ENCODE results near the gene HIP1R.
A peak's percentile ranks its signal among the peaks of the same experiment; 100 is the strongest.
"Not testable (repeated sequence)": the region's sequence is repeated elsewhere in the genome, so short reads cannot be mapped to it uniquely, and the experiment has no call there.

The HIP1R gene

GRCh38 chr12:122888232-122888752 lies 53.0 kb downstream of the HIP1R start:
- H2BK120ac ChIP-seq (ENCODE audit: low read depth, low read length): no peak overlapping the region
- H2AK5ac ChIP-seq (ENCODE audit: low read length, severe bottlenecking): peak overlapping the region; percentile 99
- H3K14ac ChIP-seq (ENCODE audit: low read length in 2 of 2): no peak overlapping the region
- H4K91ac ChIP-seq (ENCODE audit: low read length): no peak overlapping the region
- H2AFZ ChIP-seq (ENCODE audit: low read depth, low read length): no peak overlapping the region
- no peak overlapping the region for H3K4me2 ChIP-seq (ENCODE audit: low read length, poor library complexity, severe bottlenecking)
- WGBS: 60% methylated on average over 12 of the region's 12 CpGs
- H3K27ac ChIP-seq (ENCODE audit: low read length, poor library complexity, severe bottlenecking): peak overlapping the region; percentile 83
- H3K9me3 ChIP-seq (ENCODE audit: control insufficient read depth, low read length): no peaks in the 10 kb centered on the region
- H3K18ac ChIP-seq (ENCODE audit: low read depth in 1 of 2, low read length in 2 of 2): peak overlapping the region; percentile 34 to 78
- H2BK5ac ChIP-seq (ENCODE audit: low read depth, low read length, poor library complexity, severe bottlenecking): no peak overlapping the region
- peak overlapping the region; percentile 8 for H3K9ac ChIP-seq (ENCODE audit: low read length)
- peak overlapping the region; percentile 26 for H2BK15ac ChIP-seq (ENCODE audit: low read depth, poor library complexity, severe bottlenecking)
- H3K36me3 ChIP-seq (ENCODE audit: control insufficient read depth in 1 of 2, insufficient read depth in 2 of 2, low read depth in 1 of 2, low read length in 2 of 2): no peaks in the 10 kb centered on the region
- H3K79me1 ChIP-seq (replicated peaks; ENCODE audit: low read length, poor library complexity, severe bottlenecking): no peaks in the 10 kb centered on the region
- H4K8ac ChIP-seq (ENCODE audit: low read length): peak overlapping the region; percentile 10
- DNase-seq: peak; percentile 85
- H3K23ac ChIP-seq (ENCODE audit: low read length in 2 of 2): no peak overlapping the region
- peaks cover 26% of the 10 kb centered on the region for H3K4me1 ChIP-seq (ENCODE audit: control insufficient read depth, insufficient read depth, low read depth, low read length)
- no peaks in the 10 kb centered on the region for H3K27me3 ChIP-seq (ENCODE audit: control insufficient read depth in 1 of 2, insufficient read depth in 1 of 2, low read length in 2 of 2)
- peak overlapping the region; percentile 73 to 85 for H3K4ac ChIP-seq (ENCODE audit: low read depth in 1 of 2, low read length in 2 of 2)
- peak overlapping the region in 1 of 2 experiments; percentile 6 for H3K4me3 ChIP-seq (ENCODE audit: insufficient read depth in 1 of 2, low read depth in 1 of 2, low read length in 2 of 2)
- peak overlapping the region; percentile 20 to 78 for H2BK12ac ChIP-seq (ENCODE audit: low read length in 2 of 2)

DNA sequence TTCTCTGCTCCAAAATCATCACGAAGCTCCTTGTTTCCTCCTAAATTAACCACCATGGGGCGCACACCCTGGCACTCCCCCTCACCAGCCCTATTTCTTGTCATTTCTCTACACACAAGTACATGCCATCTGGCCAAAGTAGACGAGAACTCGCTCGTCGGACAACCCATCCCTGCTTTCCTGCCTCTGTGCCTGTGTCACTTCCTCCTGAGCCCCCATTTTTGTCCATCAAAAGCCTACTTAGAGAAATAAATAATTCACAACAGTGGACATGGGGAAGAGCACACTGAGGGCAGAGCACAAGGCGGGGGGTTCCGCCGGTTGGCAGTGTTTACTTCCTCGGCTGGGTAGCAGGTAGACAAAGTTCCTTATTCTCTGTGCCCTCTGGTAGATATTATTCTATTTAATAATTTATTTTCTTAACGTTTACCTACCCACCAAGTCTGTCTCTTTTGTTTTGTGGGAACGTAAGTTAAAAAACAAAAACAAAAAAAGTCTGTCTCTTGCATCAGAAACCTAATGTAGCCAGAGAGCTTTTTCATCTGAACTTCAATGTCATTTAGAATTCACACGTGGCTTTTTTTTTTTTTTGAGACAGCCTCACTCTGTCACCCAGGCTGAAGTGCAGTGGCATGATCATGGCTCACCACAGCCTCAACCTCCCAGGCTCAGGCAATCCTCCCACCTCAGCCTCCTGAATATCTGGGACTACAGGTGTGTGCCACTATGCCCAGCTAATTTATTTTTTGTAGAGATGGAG lies 54.7 kb downstream of the HIP1R start:
- Histone ChIP-seq H2BK15ac (ENCODE audit: low read depth, poor library complexity, severe bottlenecking) (no peak overlapping the region), H3K14ac (ENCODE audit: low read length in 2 of 2) (no peak overlapping the region), H3K23ac (ENCODE audit: low read length in 2 of 2) (no peak overlapping the region), H3K18ac (ENCODE audit: low read depth in 1 of 2, low read length in 2 of 2) (no peak overlapping the region), H3K27ac (ENCODE audit: low read length, poor library complexity, severe bottlenecking) (no peak overlapping the region), H2AFZ (ENCODE audit: low read depth, low read length) (no peak overlapping the region), H3K79me1 (replicated peaks; ENCODE audit: low read length, poor library complexity, severe bottlenecking) (no peaks in the 10 kb centered on the region), H3K9ac (ENCODE audit: low read length) (no peak overlapping the region), H3K4me2 (ENCODE audit: low read length, poor library complexity, severe bottlenecking) (no peak overlapping the region), H3K4ac (ENCODE audit: low read depth in 1 of 2, low read length in 2 of 2) (peak overlapping the region in 1 of 2 experiments; percentile 67), H4K91ac (ENCODE audit: low read length) (no peak overlapping the region), H2BK120ac (ENCODE audit: low read depth, low read length) (no peak overlapping the region), H3K9me3 (ENCODE audit: control insufficient read depth, low read length) (no peaks in the 10 kb centered on the region), H4K8ac (ENCODE audit: low read length) (no peak overlapping the region), H2AK5ac (ENCODE audit: low read length, severe bottlenecking) (peak overlapping the region; percentile 79), H3K4me1 (ENCODE audit: control insufficient read depth, insufficient read depth, low read depth, low read length) (peaks cover 35% of the 10 kb centered on the region), H2BK12ac (ENCODE audit: low read length in 2 of 2) (no peak overlapping the region), H3K27me3 (ENCODE audit: control insufficient read depth in 1 of 2, insufficient read depth in 1 of 2, low read length in 2 of 2) (no peaks in the 10 kb centered on the region), H3K4me3 (ENCODE audit: insufficient read depth in 1 of 2, low read depth in 1 of 2, low read length in 2 of 2) (no peak overlapping the region), H3K36me3 (ENCODE audit: control insufficient read depth in 1 of 2, insufficient read depth in 2 of 2, low read depth in 1 of 2, low read length in 2 of 2) (no peaks in the 10 kb centered on the region), H2BK5ac (ENCODE audit: low read depth, low read length, poor library complexity, severe bottlenecking) (no peak overlapping the region)
- DNase-seq: no peak
- 92% methylated on average over 9 of the region's 13 CpGs for WGBS

GRCh38 chr12:122891661-122892525 lies 56.6 kb downstream of the HIP1R start:
- Histone ChIP-seq H2AK5ac (ENCODE audit: low read length, severe bottlenecking) (no peak overlapping the region), H3K9ac (ENCODE audit: low read length) (peak overlapping the region; percentile 65), H3K4me2 (ENCODE audit: low read length, poor library complexity, severe bottlenecking) (peak overlapping the region; percentile 69), H3K9me3 (ENCODE audit: control insufficient read depth, low read length) (no peaks in the 10 kb centered on the region), H3K27ac (ENCODE audit: low read length, poor library complexity, severe bottlenecking) (peak overlapping the region; percentile 72), H3K23ac (ENCODE audit: low read length in 2 of 2) (no peak overlapping the region), H3K27me3 (ENCODE audit: control insufficient read depth in 1 of 2, insufficient read depth in 1 of 2, low read length in 2 of 2) (no peaks in the 10 kb centered on the region), H3K4me3 (ENCODE audit: insufficient read depth in 1 of 2, low read depth in 1 of 2, low read length in 2 of 2) (peak overlapping the region in 1 of 2 experiments; percentile 52), H2BK12ac (ENCODE audit: low read length in 2 of 2) (no peak overlapping the region), H2BK120ac (ENCODE audit: low read depth, low read length) (no peak overlapping the region), H3K18ac (ENCODE audit: low read depth in 1 of 2, low read length in 2 of 2) (no peak overlapping the region), H3K36me3 (ENCODE audit: control insufficient read depth in 1 of 2, insufficient read depth in 2 of 2, low read depth in 1 of 2, low read length in 2 of 2) (no peaks in the 10 kb centered on the region), H3K4me1 (ENCODE audit: control insufficient read depth, insufficient read depth, low read depth, low read length) (peaks cover 37% of the 10 kb centered on the region), H3K4ac (ENCODE audit: low read depth in 1 of 2, low read length in 2 of 2) (no peak overlapping the region), H3K14ac (ENCODE audit: low read length in 2 of 2) (no peak overlapping the region), H4K91ac (ENCODE audit: low read length) (no peak overlapping the region), H4K8ac (ENCODE audit: low read length) (no peak overlapping the region), H2BK15ac (ENCODE audit: low read depth, poor library complexity, severe bottlenecking) (no peak overlapping the region), H3K79me1 (replicated peaks; ENCODE audit: low read length, poor library complexity, severe bottlenecking) (no peaks in the 10 kb centered on the region), H2BK5ac (ENCODE audit: low read depth, low read length, poor library complexity, severe bottlenecking) (no peak overlapping the region), H2AFZ (ENCODE audit: low read depth, low read length) (no peak overlapping the region)
- peak; percentile 88 for DNase-seq
- 15% methylated on average over 8 of the region's 10 CpGs for WGBS

- H3K4me1 ChIP-seq (ENCODE audit: control insufficient read depth, insufficient read depth, low read depth, low read length): peaks cover 32% of the 10 kb centered on the region
- 97% methylated on average over 8 of the region's 9 CpGs for WGBS
- H3K18ac ChIP-seq (ENCODE audit: low read depth in 1 of 2, low read length in 2 of 2): not testable (repeated sequence)
Measured at GRCh38 chr12:122892724-122893123, 57.5 kb downstream of the HIP1R start.

More at GRCh38 chr12:122892724-122893123, 57.5 kb downstream of the HIP1R start:
- not testable (repeated sequence) for H3K36me3 ChIP-seq (ENCODE audit: control insufficient read depth in 1 of 2, insufficient read depth in 2 of 2, low read depth in 1 of 2, low read length in 2 of 2); H3K9me3 ChIP-seq (ENCODE audit: control insufficient read depth, low read length); H4K8ac ChIP-seq (ENCODE audit: low read length); H3K4me3 ChIP-seq (ENCODE audit: insufficient read depth in 1 of 2, low read depth in 1 of 2, low read length in 2 of 2); H2AFZ ChIP-seq (ENCODE audit: low read depth, low read length); H2BK120ac ChIP-seq (ENCODE audit: low read depth, low read length); H2BK5ac ChIP-seq (ENCODE audit: low read depth, low read length, poor library complexity, severe bottlenecking); H3K23ac ChIP-seq (ENCODE audit: low read length in 2 of 2); H2BK12ac ChIP-seq (ENCODE audit: low read length in 2 of 2); H3K79me1 ChIP-seq (replicated peaks; ENCODE audit: low read length, poor library complexity, severe bottlenecking); H3K4ac ChIP-seq (ENCODE audit: low read depth in 1 of 2, low read length in 2 of 2); H3K4me2 ChIP-seq (ENCODE audit: low read length, poor library complexity, severe bottlenecking); DNase-seq; H3K27me3 ChIP-seq (ENCODE audit: control insufficient read depth in 1 of 2, insufficient read depth in 1 of 2, low read length in 2 of 2); H3K14ac ChIP-seq (ENCODE audit: low read length in 2 of 2); H2AK5ac ChIP-seq (ENCODE audit: low read length, severe bottlenecking); H4K91ac ChIP-seq (ENCODE audit: low read length)
- Histone ChIP-seq H3K27ac (ENCODE audit: low read length, poor library complexity, severe bottlenecking) (peak overlapping the region; percentile 20), H3K9ac (ENCODE audit: low read length) (peak overlapping the region; percentile 65), H2BK15ac (ENCODE audit: low read depth, poor library complexity, severe bottlenecking) (peak overlapping the region; percentile 71)
